Stimulated activated CD8-positive, alpha-beta memory T cell treated with anti-CD3 and anti-CD28 coated beads, Interleukin-4, amount 100 ng/mL, for 4 hours (primary cell): ENCODE data around the gene HOTAIR.

ENCODE experiments used
- DNase-seq, 2 donors: peaks; one replicate each; pipeline ENCODE4 v3.0.0-alpha.2; 2020; ENCODE audit warnings: low read depth in 2 of 2, low spot score in 1 of 2

Gene HOTAIR

GRCh38 chr12:53929527-53929926 is 45.2 kb downstream of the HOTAIR start:
- no peak for DNase-seq

DNA sequence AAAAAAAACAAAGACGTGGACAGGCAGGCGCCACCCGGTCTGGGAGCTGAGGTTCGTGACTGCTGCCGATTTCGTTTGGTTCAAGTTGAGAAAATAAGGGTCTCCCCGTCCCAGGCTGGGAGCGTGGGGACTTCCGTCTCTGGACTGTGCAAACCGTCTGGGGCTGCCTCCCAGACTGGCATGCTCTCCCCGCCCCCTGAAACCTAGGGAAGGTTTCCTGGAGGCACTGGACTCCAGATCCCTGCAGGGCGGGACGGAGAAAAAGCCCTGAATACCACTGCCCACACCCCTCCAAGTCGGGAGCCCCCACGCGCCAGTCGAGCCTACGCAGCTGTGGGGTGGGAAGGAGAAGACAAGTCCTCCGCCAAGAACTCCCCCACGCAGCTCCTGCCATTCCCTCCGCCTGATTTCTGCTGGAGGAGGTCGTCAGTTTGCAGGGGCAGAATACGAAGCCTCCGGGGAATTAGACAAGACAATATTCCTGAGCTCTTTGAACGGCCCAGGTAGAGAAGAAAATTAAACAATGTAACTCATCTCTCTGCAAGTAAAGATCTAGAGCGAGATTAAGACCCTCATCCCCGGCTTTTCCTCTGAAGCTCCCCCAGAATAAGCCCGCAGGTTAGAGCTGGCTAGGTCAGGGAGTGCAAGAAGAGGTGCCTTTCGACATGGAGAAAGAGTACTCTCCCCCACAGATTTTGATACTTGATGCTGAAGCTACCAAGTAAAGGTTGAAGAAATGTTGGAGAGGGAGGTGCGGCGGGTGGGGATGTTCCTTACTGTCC is 46.5 kb downstream of the HOTAIR start:
- DNase-seq, result no peak

GRCh38 chr12:53927220-53928029 is 47.3 kb downstream of the HOTAIR start:
- no peak for DNase-seq

DNA sequence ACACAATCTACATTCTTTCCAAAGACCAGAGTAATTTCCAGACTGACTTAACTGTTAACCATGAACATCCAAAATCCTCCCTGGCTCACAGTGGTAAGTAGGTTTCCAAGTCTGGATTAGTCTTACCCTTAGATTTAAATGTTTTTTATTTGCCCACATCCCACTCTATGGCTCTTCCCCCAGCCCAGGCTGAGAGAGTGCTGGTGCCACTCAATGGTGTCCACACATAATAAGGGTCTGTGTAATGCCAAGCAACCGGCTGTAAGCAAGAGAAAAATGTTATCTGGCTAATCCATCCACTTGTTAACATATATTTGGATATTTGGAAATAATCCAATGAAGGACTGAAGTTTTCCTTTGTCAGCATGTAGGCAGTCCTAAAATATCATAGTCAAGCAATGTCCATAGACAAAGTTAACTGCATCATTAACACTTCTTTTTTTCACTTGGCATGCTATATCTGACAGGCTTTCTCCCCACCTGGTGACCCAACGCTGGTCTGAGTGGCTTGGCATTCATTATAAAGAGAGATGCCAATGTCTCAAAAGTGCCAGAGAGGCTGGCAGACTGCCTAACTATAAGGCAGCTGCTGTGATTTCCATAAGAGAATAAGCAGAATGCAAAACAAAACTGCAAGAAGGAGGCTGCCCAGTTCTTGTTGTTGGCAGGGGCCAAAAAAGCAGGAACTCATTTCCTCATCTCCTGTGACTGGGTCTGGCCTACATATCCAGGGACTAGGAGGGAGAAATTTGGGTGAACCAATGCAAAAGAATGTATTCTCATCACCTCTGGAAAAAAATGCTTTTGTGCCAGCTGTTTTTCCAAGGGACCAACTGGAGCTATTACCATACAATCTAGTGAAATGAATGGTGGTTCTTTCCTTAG is 50.0 kb downstream of the HOTAIR start:
- DNase-seq, result no peak

DNA sequence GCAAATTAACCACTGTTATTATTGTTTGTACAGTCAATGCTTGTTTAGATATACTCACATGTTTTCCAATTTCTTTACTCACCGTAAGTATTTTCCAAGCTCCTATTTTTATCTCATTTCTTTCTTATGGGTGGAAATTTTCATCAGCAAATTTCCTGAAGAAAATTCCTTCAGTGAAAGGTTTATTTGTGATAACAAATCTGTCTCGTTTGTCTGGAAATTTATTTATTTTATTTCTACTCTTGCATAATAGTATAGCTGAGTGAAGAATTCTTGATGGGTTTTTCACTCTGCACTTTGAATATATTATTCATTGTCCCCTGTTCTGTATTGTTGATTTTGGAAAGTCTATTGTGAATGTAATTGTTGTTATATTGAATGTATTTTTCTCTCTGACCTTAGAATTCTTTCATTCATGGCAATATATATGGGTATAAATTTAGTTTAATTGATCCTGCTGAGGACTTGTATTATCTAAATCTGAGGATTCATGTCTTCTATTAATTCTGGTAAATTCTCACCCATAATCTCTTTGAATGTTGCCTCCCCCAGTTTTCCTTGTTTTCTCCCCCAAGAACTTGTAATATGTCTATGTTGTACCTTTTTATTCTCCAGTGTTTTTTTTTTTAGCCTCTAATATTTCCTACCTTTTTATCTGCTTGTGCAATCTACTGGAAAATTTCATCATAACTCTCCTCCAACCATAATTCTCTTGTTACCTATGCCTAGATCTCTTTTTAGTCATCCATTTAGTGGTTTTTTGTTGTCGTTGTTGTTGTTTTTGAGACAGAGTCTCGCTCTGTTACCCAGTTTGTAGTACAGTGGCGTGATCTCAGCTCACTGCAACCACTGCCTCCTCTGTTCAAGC is 57.7 kb downstream of the HOTAIR start:
- DNase-seq, result no peak
